Parathyroid adenoma (tissue), 2 donors: Measurements from ENCODE around the gene VWA3A.
A peak's percentile ranks its signal among the peaks of the same experiment; 100 is the strongest.

Experiments used
- H2AFZ ChIP-seq: fragments of 300-600 bp; sonication (generic); one replicate; pipeline ENCODE4 v1.7.0; 2017; ENCODE audit warnings: antibody characterized with exemption, mild to moderate bottlenecking
- H3K27ac ChIP-seq: fragments of 300-600 bp; sonication (generic); one replicate; pipeline ENCODE4 v1.7.0; 2017
- H3K27me3 ChIP-seq: fragments of 300-600 bp; sonication (generic); one replicate; pipeline ENCODE4 v1.7.0; 2017; ENCODE audit warnings: low read length; ENCODE audit not compliant: control insufficient read depth, insufficient read depth
- H3K36me3 ChIP-seq: fragments of 300-600 bp; sonication (generic); one replicate; pipeline ENCODE4 v1.7.0; 2017; ENCODE audit warnings: low read length; ENCODE audit not compliant: control insufficient read depth, insufficient read depth
- H3K4me1 ChIP-seq: fragments of 300-600 bp; sonication (generic); one replicate; pipeline ENCODE4 v1.7.0; 2017; ENCODE audit warnings: control low read depth
- H3K4me2 ChIP-seq: fragments of 300-600 bp; sonication (generic); one replicate; pipeline ENCODE4 v1.7.0; 2017; ENCODE audit warnings: low read length
- H3K4me3 ChIP-seq: fragments of 300-600 bp; sonication (generic); one replicate; pipeline ENCODE4 v1.7.0; 2017; ENCODE audit warnings: low read depth, low read length
- H3K79me2 ChIP-seq: fragments of 300-600 bp; sonication (generic); one replicate; pipeline ENCODE4 v1.7.0; 2017; ENCODE audit warnings: control low read depth
- H3K9ac ChIP-seq: fragments of 300-600 bp; sonication (generic); one replicate; pipeline ENCODE4 v1.7.0; 2017; ENCODE audit warnings: mild to moderate bottlenecking
- H3K9me3 ChIP-seq: fragments of 300-600 bp; sonication (generic); one replicate; pipeline ENCODE4 v1.7.0; 2017; ENCODE audit warnings: low read length; ENCODE audit not compliant: control insufficient read depth
- CTCF ChIP-seq: fragments of 300-600 bp; sonication (generic); IDR thresholded peaks from one replicate; pipeline ENCODE4 v1.7.0; 2017; ENCODE audit warnings: antibody characterized with exemption, mild to moderate bottlenecking
- donor health status: primary hyperparathyroidism.

Gene VWA3A

GRCh38 chr16:22075776-22076175 is 16.6 kb upstream of the VWA3A start:
- Histone ChIP-seq H3K27me3 (no peaks in the 10 kb centered on the region), H2AFZ (no peak overlapping the region), H3K4me3 (no peak overlapping the region), H3K27ac (no peak overlapping the region), H3K79me2 (peaks cover 3% of the 10 kb centered on the region), H3K9me3 (no peaks in the 10 kb centered on the region), H3K4me2 (no peak overlapping the region), H3K4me1 (peaks cover 3% of the 10 kb centered on the region), H3K9ac (no peak overlapping the region), H3K36me3 (no peaks in the 10 kb centered on the region)
- TF ChIP-seq CTCF: no peak

GRCh38 chr16:22077700-22078313 is 14.5 kb upstream of the VWA3A start:
- TF ChIP-seq CTCF: peak; percentile 89
- H3K4me2 ChIP-seq: no peak overlapping the region
- no peak overlapping the region for H3K27ac ChIP-seq
- H3K9me3 ChIP-seq: no peaks in the 10 kb centered on the region
- H3K79me2 ChIP-seq: peaks cover 3% of the 10 kb centered on the region
- H3K4me3 ChIP-seq: no peak overlapping the region
- H3K36me3 ChIP-seq: no peaks in the 10 kb centered on the region
- no peak overlapping the region for H3K9ac ChIP-seq
- no peaks in the 10 kb centered on the region for H3K4me1 ChIP-seq
- H3K27me3 ChIP-seq: no peaks in the 10 kb centered on the region
- no peak overlapping the region for H2AFZ ChIP-seq

GRCh38 chr16:22078656-22079055 is 13.7 kb upstream of the VWA3A start:
- no peak overlapping the region for H3K27ac ChIP-seq
- no peaks in the 10 kb centered on the region for H3K36me3 ChIP-seq
- TF ChIP-seq CTCF: no peak
- H3K4me1 ChIP-seq: no peaks in the 10 kb centered on the region
- H3K4me3 ChIP-seq: no peak overlapping the region
- H2AFZ ChIP-seq: no peak overlapping the region
- H3K4me2 ChIP-seq: no peak overlapping the region
- peaks cover 3% of the 10 kb centered on the region for H3K79me2 ChIP-seq
- no peaks in the 10 kb centered on the region for H3K27me3 ChIP-seq
- H3K9ac ChIP-seq: no peak overlapping the region
- H3K9me3 ChIP-seq: no peaks in the 10 kb centered on the region

GRCh38 chr16:22081050-22081449 is 11.3 kb upstream of the VWA3A start:
- no peak for TF ChIP-seq CTCF
- Histone ChIP-seq H3K4me3 (no peak overlapping the region), H3K9me3 (no peaks in the 10 kb centered on the region)

GRCh38 chr16:22086440-22086839 is 5.9 kb upstream of the VWA3A start:
- Histone ChIP-seq H2AFZ (no peak overlapping the region), H3K27ac (no peak overlapping the region), H3K9ac (no peak overlapping the region), H3K36me3 (no peaks in the 10 kb centered on the region), H3K4me2 (no peak overlapping the region), H3K9me3 (no peaks in the 10 kb centered on the region), H3K4me1 (peaks cover 3% of the 10 kb centered on the region), H3K27me3 (no peaks in the 10 kb centered on the region), H3K79me2 (no peaks in the 10 kb centered on the region), H3K4me3 (no peak overlapping the region)
- no peak for TF ChIP-seq CTCF

More at GRCh38 chr16:22081050-22081449, 11.3 kb upstream of the VWA3A start:
- Histone ChIP-seq H3K4me1 (no peaks in the 10 kb centered on the region), H3K27ac (no peak overlapping the region), H3K27me3 (no peaks in the 10 kb centered on the region), H3K4me2 (no peak overlapping the region), H2AFZ (no peak overlapping the region), H3K79me2 (peaks cover 3% of the 10 kb centered on the region), H3K36me3 (no peaks in the 10 kb centered on the region), H3K9ac (no peak overlapping the region)
